ENCODE data around the gene RAD9A.
A peak's percentile ranks its signal among the peaks of the same experiment; 100 is the strongest.

RAD9A gene

DNA sequence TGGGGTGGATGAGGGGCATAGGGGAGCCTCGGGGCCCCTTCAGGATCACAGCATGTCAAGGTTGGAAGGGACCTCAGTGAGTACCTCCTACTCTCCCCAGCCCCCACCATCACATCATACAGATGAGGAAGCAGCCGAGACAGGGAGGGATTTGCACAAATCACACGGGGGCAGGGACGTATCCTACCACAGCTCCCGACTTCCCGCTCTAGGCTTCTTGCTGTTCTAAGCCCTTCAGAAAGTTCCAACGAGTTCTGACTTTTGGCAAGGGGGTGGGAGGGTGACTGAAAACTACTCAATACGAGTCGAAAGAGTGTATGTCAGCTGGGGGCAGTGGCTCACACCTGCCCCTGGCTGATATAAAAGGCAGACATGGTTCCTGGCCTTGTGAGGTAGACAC lies 4.7 kb upstream of the RAD9A start:
- CTCF ChIA-PET: interaction anchor here (1.2 to 42.5 kb wide), 6 partner anchors 14 to 124 kb away, joined by 5 to 1573 read pairs (median 9); partner anchors contain the start of genes CLCF1, POLD4 and PPP1CA
- POLR2A ChIA-PET: interaction anchor here (0.6 to 1.0 kb wide), 2 partner anchors 7 to 43 kb away, joined by 6 to 22 read pairs; no protein-coding TSS in a partner anchor
- DNase-seq (ENCODE audit: extremely low spot score): no peak

DNA sequence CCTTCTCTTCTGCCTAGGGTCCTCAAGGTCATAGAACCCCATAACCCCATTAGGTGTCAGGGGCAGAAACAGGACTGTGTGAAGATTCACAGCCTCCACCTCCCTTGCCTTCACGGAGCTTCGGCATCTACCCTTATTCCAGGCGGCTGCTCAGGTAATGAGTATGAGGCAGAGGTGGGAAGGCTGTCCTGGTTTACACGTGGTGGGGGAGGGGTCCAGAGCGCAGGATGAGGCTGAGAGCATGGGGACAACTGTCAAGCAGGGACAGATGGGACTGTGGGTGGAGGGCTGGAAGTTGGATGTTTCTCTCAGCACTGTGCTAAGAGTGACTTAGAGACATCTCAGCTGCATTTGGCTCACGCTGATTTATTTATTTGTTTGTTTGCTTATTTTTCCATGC lies 4.3 kb upstream of the RAD9A start:
- TF ChIP-seq, protein P1, sequence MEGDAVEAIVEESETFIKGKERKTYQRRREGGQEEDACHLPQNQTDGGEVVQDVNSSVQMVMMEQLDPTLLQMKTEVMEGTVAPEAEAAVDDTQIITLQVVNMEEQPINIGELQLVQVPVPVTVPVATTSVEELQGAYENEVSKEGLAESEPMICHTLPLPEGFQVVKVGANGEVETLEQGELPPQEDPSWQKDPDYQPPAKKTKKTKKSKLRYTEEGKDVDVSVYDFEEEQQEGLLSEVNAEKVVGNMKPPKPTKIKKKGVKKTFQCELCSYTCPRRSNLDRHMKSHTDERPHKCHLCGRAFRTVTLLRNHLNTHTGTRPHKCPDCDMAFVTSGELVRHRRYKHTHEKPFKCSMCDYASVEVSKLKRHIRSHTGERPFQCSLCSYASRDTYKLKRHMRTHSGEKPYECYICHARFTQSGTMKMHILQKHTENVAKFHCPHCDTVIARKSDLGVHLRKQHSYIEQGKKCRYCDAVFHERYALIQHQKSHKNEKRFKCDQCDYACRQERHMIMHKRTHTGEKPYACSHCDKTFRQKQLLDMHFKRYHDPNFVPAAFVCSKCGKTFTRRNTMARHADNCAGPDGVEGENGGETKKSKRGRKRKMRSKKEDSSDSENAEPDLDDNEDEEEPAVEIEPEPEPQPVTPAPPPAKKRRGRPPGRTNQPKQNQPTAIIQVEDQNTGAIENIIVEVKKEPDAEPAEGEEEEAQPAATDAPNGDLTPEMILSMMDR (IDR thresholded peaks at IDR 0.05; ENCODE audit: control extremely low read depth, extremely low read depth, low read depth, missing control alignments): no peak
- POLR2A ChIA-PET: no interaction called here

More for the DNA sequence above, 4.7 kb upstream of the RAD9A start:
- TF ChIP-seq, protein P1 (IDR thresholded peaks at IDR 0.05; ENCODE audit: control extremely low read depth, extremely low read depth, low read depth, missing control alignments): no peak

DNA sequence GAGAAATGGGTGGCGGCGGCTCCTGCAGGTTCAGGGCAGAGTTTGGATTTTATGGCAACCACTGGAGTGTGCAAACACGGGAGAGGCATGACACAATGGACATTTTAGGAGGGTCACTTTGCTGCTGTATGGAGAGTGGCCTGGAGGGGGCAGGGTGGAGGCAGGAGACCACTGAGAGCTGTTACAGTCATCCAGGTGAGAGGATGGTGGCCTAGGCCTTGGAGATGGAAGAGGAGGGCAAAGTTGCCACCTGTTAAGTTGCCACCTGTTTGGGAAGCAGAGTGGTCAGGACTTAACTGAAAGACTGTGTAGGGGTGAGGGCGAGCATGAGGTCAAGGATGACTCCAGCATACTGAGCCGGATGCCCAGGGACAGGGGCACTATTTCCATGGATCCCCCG lies 2.3 kb upstream of the RAD9A start:
- ChIA-PET POLR2A (no interaction called here), CTCF (interaction anchor here (0.6 to 42.5 kb wide), 9 partner anchors 18 to 122 kb away, joined by 3 to 1573 read pairs (median 4); partner anchors contain the start of genes CDK2AP2, CLCF1, PITPNM1 and POLD4)
- DNase-seq (ENCODE audit: extremely low spot score): no peak
- TF ChIP-seq, protein P1 (IDR thresholded peaks at IDR 0.05; ENCODE audit: control extremely low read depth, extremely low read depth, low read depth, missing control alignments): peak; percentile 70

More for the DNA sequence above, 4.3 kb upstream of the RAD9A start:
- DNase-seq (ENCODE audit: extremely low spot score): no peak
- CTCF ChIA-PET: interaction anchor here (2.9 to 42.5 kb wide), 3 partner anchors 20 to 125 kb away, joined by 10 to 1573 read pairs (median 134); partner anchors contain the start of genes CLCF1 and POLD4

DNA sequence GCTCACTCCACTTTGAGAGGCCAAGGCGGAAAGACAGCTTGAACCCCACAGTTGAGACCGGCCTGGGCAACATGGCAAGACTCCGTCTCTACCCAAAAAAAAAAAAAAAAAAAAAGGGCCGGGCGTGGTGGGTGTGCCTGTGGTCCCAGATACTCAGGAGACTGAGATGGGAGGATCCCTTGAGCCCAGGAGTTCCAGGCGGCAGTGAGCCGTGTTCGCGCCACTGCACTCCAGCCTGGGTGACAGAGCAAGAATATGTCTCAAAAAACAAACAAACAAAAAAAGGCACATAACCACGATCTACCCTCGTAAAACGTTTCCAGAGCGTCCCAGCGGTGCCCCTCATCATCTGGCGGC lies 861 bp upstream of the RAD9A start:
- no peak for DNase-seq (ENCODE audit: extremely low spot score)
- ChIA-PET CTCF (interaction anchor here (1.1 to 42.5 kb wide), 7 partner anchors 11 to 119 kb away, joined by 3 to 1573 read pairs (median 4); partner anchors contain the start of genes CDK2AP2, CLCF1, PITPNM1 and POLD4), POLR2A (interaction anchor here (1.9 kb wide), 1 partner anchor 11 kb away, joined by 22 read pairs; the partner anchor contains the start of gene PPP1CA)
- TF ChIP-seq, protein P1 (IDR thresholded peaks at IDR 0.05; ENCODE audit: control extremely low read depth, extremely low read depth, low read depth, missing control alignments): no peak

DNA sequence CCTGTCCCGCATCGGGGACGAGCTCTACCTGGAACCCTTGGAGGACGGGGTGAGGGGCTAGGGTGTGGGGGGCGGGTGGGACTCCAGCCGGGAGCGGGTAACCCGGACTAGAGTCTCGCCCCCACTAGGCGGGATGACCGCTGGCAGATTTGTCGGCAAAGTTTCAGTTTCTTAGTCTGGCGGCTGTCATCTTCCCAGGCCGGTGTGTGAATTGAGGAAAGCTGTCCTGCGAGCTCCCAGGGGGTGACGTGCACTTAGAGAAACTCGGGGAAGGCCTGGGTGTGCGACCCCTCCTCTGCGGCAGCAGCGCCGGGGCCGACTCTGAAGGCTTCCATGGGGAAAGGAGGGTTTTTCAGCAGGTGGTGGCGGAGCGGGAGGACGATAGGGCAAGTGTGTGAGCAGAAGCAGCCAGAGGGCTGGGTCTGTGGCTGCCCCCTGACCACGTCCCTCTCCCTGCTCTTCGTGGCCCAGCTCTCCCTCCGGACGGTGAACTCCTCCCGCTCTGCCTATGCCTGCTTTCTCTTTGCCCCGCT lies 463 bp downstream of the RAD9A start:
- ChIA-PET CTCF (interaction anchor here (1.1 to 42.5 kb wide), 11 partner anchors 9 to 120 kb away, joined by 3 to 1573 read pairs (median 3); partner anchors contain the start of genes CLCF1, PITPNM1, POLD4 and PPP1CA), POLR2A (interaction anchor here (0.5 to 1.9 kb wide), 6 partner anchors 9 to 153 kb away, joined by 3 to 22 read pairs (median 3); partner anchors contain the start of genes POLD4 and PPP1CA)
- no peak for DNase-seq (ENCODE audit: extremely low spot score)
- TF ChIP-seq, protein P1 (IDR thresholded peaks at IDR 0.05; ENCODE audit: control extremely low read depth, extremely low read depth, low read depth, missing control alignments): no peak

DNA sequence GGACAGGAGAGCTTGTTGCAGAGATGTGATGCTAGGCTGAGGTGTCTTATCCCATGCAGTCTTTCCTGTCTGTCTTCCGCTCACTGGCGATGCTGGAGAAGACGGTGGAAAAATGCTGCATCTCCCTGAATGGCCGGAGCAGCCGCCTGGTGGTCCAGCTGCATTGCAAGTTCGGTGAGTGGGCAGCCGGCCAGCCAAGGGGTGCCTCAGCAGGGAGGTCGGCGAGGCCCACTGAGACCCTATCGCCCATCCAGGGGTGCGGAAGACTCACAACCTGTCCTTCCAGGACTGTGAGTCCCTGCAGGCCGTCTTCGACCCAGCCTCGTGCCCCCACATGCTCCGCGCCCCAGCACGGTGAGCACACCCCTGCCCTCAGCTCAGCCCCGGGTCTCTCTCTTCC lies 1.7 kb downstream of the RAD9A start:
- TF ChIP-seq, protein P1 (IDR thresholded peaks at IDR 0.05; ENCODE audit: control extremely low read depth, extremely low read depth, low read depth, missing control alignments): no peak
- ChIA-PET POLR2A (interaction anchor here (0.7 kb wide), 1 partner anchor 1916 kb away, joined by 5 read pairs; no protein-coding TSS in a partner anchor), CTCF (interaction anchor here (3.2 to 42.5 kb wide), 2 partner anchors 8 to 26 kb away, joined by 32 to 1573 read pairs; partner anchors contain the start of genes CLCF1, POLD4 and PPP1CA)
- DNase-seq (ENCODE audit: extremely low spot score): no peak

Measured in GM10248 (cell line).